HG02852 (cell line): ENCODE measurements around the gene PDCL3.

Source experiments
- ATAC-seq: cut with Tn5 transposase; IDR thresholded peaks from one replicate; pipeline ENCODE4 v1.9.1; 2021; ENCODE audit warnings: mild to moderate bottlenecking, moderate library complexity; ENCODE audit not compliant: unreplicated experiment

Gene PDCL3

GRCh38 chr2:100562613-100563406 is at the start of gene PDCL3:
Gene PDCL3, plus strand, starts transcription at chr2:100562993. Its CDS starts 75 bp downstream, at chr2:100563068.
- ATAC-seq = peak; percentile 91

GRCh38 chr2:100513650-100514049 is 49.1 kb upstream of the PDCL3 start:
- no peak for ATAC-seq

- ATAC-seq = no peak
These were observed 45.2 kb upstream of the PDCL3 start for GRCh38 chr2:100517556-100517955.

DNA sequence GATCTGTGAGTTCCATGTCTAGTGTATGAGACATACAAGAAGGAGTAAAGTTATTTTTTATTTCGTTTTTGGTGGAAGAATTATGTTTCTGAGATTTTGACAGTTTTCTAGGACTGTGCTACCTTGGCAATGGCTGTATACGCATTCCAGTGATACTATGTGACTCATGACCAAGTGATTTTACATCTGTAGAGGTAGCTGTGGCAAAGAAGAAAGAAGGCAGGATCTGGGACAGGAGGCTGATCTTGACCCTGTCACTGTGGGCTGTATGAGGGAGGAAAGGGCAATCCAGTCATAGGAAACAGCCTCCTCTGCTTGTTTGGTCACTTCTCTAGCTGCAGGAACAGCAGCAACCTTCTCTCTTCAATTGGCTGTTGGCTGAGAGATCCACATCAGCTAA is 44.0 kb upstream of the PDCL3 start:
- ATAC-seq = no peak

- no peak for ATAC-seq
These were observed 42.6 kb upstream of the PDCL3 start for GRCh38 chr2:100520224-100520623.

GRCh38 chr2:100522430-100522829 is 40.4 kb upstream of the PDCL3 start:
- ATAC-seq = no peak

DNA sequence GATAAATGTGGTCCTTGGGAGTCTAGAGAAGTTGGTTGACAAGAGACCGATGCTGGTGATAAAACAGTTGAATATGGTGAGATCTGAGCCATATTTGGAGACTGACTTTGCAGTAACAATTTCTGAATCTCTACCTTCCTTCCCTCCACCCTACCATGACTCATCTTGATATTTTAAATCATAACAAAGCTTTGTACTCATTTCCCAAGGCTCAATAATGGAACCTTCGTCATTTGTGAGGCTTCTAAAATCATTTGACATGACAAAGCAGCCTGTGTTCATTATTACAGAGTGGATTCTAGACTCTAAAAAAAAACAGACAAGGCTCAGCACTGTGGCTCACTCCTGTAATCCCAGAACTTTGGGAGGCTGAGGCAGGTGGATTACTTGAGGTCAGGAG is 38.5 kb upstream of the PDCL3 start:
- no peak for ATAC-seq

DNA sequence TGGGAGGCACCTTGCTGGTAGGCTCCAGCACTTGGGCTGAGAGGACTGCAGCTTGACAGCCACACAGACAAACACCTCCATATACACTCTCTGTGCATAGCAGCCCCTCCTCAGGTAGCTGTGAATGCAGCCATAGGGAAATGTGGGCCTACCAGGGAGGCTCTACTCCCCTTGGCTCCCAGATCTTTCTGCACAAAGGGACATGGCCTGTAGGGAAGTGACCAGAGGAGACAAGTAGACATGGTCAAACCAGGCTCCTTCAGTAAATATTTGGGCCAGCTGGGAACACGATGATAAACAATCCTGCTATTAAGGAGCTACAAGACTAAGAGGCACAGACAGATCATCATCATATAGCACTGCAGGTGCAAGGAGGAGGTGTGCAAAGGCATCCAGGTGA is 35.9 kb upstream of the PDCL3 start:
- no peak for ATAC-seq

DNA sequence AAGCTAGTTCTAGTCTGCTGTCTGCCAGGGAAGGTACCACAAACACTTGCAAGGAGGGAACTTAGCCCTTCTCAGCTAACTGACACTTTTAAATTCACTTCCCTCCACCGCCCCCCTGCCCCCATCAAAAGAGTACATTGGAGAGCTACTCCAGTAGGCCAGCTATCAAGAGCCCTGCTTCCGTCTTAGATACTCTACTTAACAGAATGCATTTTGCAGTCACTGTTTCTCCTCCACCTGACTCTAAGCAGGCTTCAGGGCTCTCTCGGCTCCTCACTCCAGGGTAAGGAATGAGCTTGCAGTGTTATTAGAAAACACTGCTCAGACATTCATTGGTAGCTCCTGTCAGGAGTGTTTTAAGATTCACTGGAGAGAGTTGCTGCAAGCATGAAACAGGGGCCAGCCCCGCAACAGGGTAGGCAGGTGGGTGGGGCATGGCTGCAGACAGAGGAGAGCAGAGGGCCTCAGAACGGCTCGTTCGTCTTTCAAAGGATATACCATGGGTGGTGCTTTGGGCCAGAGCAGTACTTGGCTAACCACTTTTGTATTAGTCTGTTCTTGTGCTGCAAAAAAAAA is 35.3 kb upstream of the PDCL3 start:
- no peak for ATAC-seq

DNA sequence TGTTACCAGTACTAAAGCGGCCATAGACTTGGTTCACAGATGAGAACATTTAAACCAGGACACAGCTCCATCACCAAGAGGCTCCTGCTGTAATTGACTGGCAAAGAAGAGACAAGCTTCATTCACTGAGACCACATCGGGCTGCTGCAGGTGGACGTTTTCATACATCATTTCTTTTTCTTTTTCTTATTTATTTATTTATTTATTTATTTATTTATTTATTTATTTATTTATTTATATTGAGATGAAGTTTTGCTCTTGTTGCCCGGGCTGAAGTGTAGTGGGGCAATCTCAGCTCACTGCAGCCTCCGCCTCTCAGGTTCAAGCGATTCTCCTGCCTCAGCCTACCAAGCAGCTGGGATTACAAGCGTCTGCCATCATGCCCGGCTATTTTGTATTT is 33.6 kb upstream of the PDCL3 start:
- ATAC-seq = no peak

GRCh38 chr2:100529900-100530299 is 32.9 kb upstream of the PDCL3 start:
- ATAC-seq = no peak

DNA sequence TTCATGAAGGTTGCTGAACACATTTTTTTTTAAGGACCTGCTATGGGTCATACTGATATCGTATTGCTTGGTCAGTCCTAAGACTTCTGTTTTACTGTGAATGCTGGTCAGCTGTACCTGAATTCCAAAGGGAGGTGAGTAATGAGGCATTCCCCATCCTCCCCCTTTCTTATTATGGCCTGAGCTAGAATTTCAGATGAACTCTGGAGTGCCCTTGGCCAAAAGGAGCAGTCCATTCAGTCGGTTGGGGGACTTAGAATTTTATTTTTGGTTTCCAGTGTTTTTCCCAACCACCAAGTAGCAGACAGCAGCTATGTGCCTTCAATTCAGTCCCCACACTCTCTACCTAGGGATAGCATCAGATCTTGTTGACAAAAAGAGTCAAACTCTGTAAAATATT is 26.9 kb upstream of the PDCL3 start:
- no peak for ATAC-seq

DNA sequence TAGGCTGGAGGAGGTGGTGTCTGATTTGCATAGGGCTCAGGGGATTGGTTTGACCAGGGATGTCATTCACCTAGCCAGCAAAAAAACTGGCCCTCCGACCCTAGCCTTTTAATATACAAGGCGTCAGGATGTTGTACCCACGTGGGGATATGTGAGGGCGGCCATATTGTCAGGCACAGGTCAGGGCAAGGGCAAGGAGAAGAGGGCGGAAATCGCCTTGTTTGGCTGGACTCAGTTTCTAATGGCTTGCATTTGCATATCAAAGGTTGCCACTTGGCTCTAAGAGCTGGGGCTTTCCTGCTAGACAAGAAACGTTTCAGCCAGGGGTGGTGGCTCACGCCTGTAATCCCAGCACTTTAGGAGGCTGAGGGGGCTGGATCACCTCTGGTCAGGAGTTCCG is 24.9 kb upstream of the PDCL3 start:
- no peak for ATAC-seq

GRCh38 chr2:100539221-100539620 is 23.6 kb upstream of the PDCL3 start:
- ATAC-seq = no peak

GRCh38 chr2:100541404-100541803 is 21.4 kb upstream of the PDCL3 start:
- ATAC-seq = no peak

GRCh38 chr2:100542418-100542817 is 20.4 kb upstream of the PDCL3 start:
- no peak for ATAC-seq

DNA sequence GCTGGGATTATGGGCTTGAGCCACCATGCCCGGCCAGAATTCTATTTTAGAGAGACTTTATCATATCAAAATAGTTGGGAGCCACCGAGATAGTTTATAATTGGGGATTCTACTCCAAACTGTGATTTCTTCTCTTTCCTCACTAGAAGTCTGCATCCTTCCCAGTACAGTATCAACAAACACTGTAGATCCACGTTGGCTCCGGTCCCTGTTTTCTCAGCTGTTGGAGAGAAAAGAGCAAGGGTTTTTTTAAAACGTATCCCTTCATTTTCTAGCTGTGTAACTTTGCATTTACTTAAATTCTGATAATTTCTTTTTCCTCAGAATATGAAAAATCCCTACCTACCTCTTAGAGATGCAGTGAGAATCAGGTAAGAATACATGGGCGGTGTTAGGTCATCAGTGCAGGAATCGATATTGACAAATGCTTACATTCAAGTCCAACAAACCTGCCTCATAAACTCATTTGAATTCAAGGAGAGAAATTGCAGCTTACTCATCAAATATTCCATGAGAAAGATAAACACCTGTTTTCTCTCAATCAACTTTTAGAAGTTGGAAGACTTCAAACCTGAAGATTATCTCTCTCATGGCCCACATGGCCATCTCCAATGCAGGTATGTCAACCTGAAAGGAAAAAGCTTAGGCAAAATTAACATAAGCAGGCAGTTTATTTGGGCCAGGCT is 17.7 kb upstream of the PDCL3 start:
- no peak for ATAC-seq

GRCh38 chr2:100546469-100546868 is 16.3 kb upstream of the PDCL3 start:
- no peak for ATAC-seq

GRCh38 chr2:100548771-100549170 is 14.0 kb upstream of the PDCL3 start:
- no peak for ATAC-seq

DNA sequence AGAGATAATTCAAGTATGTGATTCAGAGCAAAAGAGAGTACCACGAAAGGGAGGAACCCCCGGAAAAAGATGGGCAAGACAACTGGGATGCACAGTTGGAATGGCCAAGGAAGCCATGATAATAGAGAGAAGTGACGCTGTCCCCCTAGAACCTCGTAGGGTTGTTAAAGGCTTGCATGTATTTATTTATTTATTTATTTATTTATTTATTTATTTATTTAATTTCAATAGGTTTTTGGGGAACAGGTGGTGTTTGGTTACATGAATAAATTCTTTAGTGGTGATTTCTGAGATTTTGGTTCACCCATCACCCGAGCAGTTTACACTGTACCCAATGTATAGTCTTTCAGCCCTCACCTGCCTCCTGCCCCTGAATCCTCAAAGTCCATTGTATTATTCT is 11.5 kb upstream of the PDCL3 start:
- ATAC-seq = no peak

- no peak for ATAC-seq
These were observed 7.9 kb upstream of the PDCL3 start for GRCh38 chr2:100554798-100555407.

DNA sequence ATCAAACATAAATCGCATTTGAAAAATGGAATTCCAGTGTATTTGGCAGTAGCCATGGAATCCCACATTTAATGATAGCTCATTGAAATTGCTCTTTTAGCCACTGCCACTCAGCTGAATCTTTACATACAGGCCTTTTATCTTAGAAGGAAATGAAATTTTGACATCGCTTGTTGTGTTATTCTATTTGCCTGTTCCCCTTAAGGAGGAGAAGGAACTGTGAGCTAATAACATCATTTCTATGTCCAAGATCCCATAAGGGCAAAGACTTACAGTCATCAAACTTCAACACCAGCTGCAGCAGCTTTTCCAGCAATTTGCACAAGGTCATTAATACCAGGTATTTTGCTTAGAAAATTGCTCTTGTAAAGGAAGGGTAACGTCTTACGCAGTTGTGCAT is 6.0 kb upstream of the PDCL3 start:
- no peak for ATAC-seq
